ENCODE results near the gene FGF22. TPM values are rescaled to one million over a fixed set of nuclear protein-coding genes. Genes with fewer than 3 reads are reported as not detected.

The FGF22 gene
- total and polyA plus RNA-seq, 9 donors = 0.23 to 4.4 (median 2.3) TPM; not detected in 1

GRCh38 chr19:655691-656090 is 16.0 kb downstream of the FGF22 start:
- TF ChIP-seq POLR2A (IDR thresholded peaks at IDR 0.05) (no peak), EP300 (IDR thresholded peaks at IDR 0.05) (no peak), CTCF (IDR thresholded peaks at IDR 0.05) (no peak)
- no peak for DNase-seq
- no peak overlapping the region for H3K27ac ChIP-seq
- intact Hi-C loops (cut with DNase I) = no loop called here
- no peak overlapping the region for H3K4me3 ChIP-seq
- peaks cover 18% of the 10 kb centered on the region for H3K4me1 ChIP-seq (ENCODE audit: insufficient read depth)
- H3K27me3 ChIP-seq = no peaks in the 10 kb centered on the region
- no peaks in the 10 kb centered on the region for H3K36me3 ChIP-seq
- H3K9me3 ChIP-seq = no peaks in the 10 kb centered on the region
- 69 to 77% (median 71%) methylated on average over 17 of the region's 17 CpGs for WGBS, 3 donors

- no peak overlapping the region for H3K27ac ChIP-seq
- TF ChIP-seq EP300 (IDR thresholded peaks at IDR 0.05) = no peak
- no peaks in the 10 kb centered on the region for H3K9me3 ChIP-seq
- no peak overlapping the region for H3K4me3 ChIP-seq
- H3K4me1 ChIP-seq (ENCODE audit: insufficient read depth) = peaks cover 27% of the 10 kb centered on the region
- WGBS, 3 donors = 68 to 79% (median 72%) methylated on average over 43 of the region's 43 CpGs
- H3K36me3 ChIP-seq = no peaks in the 10 kb centered on the region
- DNase-seq = no peak
- no peaks in the 10 kb centered on the region for H3K27me3 ChIP-seq
- intact Hi-C loops (cut with DNase I) = no loop called here
Measured at GRCh38 chr19:656751-657559, 17.3 kb downstream of the FGF22 start.

- H3K27ac ChIP-seq = no peak overlapping the region
- H3K4me1 ChIP-seq (ENCODE audit: insufficient read depth) = peaks cover 27% of the 10 kb centered on the region
- 73 to 81% (median 76%) methylated on average over 17 to 19 of the region's 19 CpGs for WGBS, 3 donors
Measured at GRCh38 chr19:657611-658010, 17.9 kb downstream of the FGF22 start.

GRCh38 chr19:658059-658839 is 18.6 kb downstream of the FGF22 start:
- H3K9me3 ChIP-seq = no peaks in the 10 kb centered on the region
- TF ChIP-seq POLR2A (IDR thresholded peaks at IDR 0.05) = no peak
- no peak for TF ChIP-seq CTCF (IDR thresholded peaks at IDR 0.05)
- TF ChIP-seq EP300 (IDR thresholded peaks at IDR 0.05) = no peak
- H3K4me3 ChIP-seq = no peak overlapping the region
- no peak overlapping the region for H3K27ac ChIP-seq
- DNase-seq = no peak
- H3K36me3 ChIP-seq = no peaks in the 10 kb centered on the region
- H3K4me1 ChIP-seq (ENCODE audit: insufficient read depth) = peaks cover 27% of the 10 kb centered on the region
- H3K27me3 ChIP-seq = no peaks in the 10 kb centered on the region
- intact Hi-C loops (cut with DNase I) = no loop called here
- WGBS, 3 donors = 77 to 83% (median 81%) methylated on average over 32 to 33 of the region's 33 CpGs

More at GRCh38 chr19:657611-658010, 17.9 kb downstream of the FGF22 start:
- no peaks in the 10 kb centered on the region for H3K27me3 ChIP-seq
- no peak for DNase-seq
- intact Hi-C loops (cut with DNase I) = no loop called here
- H3K36me3 ChIP-seq = no peaks in the 10 kb centered on the region
- H3K4me3 ChIP-seq = no peak overlapping the region
- TF ChIP-seq EP300 (IDR thresholded peaks at IDR 0.05) = no peak
- H3K9me3 ChIP-seq = no peaks in the 10 kb centered on the region

GRCh38 chr19:658916-659839 is 19.5 kb downstream of the FGF22 start:
- Histone ChIP-seq H3K4me3 (no peak overlapping the region), H3K27ac (no peak overlapping the region), H3K9me3 (no peaks in the 10 kb centered on the region), H3K4me1 (ENCODE audit: insufficient read depth) (peaks cover 31% of the 10 kb centered on the region), H3K36me3 (no peaks in the 10 kb centered on the region), H3K27me3 (no peaks in the 10 kb centered on the region)
- DNase-seq = no peak
- intact Hi-C loops (cut with DNase I) = no loop called here
- TF ChIP-seq EP300 (IDR thresholded peaks at IDR 0.05) = no peak
- TF ChIP-seq POLR2A (IDR thresholded peaks at IDR 0.05) = no peak
- no peak for TF ChIP-seq CTCF (IDR thresholded peaks at IDR 0.05)
- WGBS, 3 donors = 78 to 81% (median 79%) methylated on average over 35 to 50 of the region's 50 CpGs

Measured in ovary (tissue), 9 donors.